GM23248 (cell line): ENCODE data around the gene NSF. TPM values are rescaled to one million over a fixed set of nuclear protein-coding genes. Genes with fewer than 3 reads are reported as not detected.

Experiments
- DNase-seq: peaks from one replicate; pipeline ENCODE4 v3.0.0-alpha.2; 2015
- H2AFZ ChIP-seq: fragments of 200-600 bp; sonication (generic); 2 replicates; pipeline ENCODE4 v1.6.1; 2016; ENCODE audit warnings: antibody characterized with exemption
- H3F3A ChIP-seq: fragments of 200-600 bp; sonication (generic); 2 replicates; pipeline ENCODE4 v1.6.1; 2016; ENCODE audit warnings: mild to moderate bottlenecking, antibody characterized with exemption, mixed run types; ENCODE audit not compliant: insufficient read depth
- H3K27ac ChIP-seq: fragments of 200-600 bp; sonication (generic); 2 replicates; pipeline ENCODE4 v1.5.1; 2016; ENCODE audit warnings: mild to moderate bottlenecking
- H3K27me3 ChIP-seq: fragments of 200-600 bp; sonication (generic); replicated peaks from 2 replicates; pipeline ENCODE4 v1.6.1; 2016; ENCODE audit warnings: mild to moderate bottlenecking; ENCODE audit not compliant: insufficient read depth
- H3K36me3 ChIP-seq: fragments of 200-600 bp; sonication (generic); 2 replicates; pipeline ENCODE4 v1.6.1; 2016; ENCODE audit warnings: low read depth, mild to moderate bottlenecking
- H3K4me1 ChIP-seq: fragments of 200-600 bp; sonication (generic); 2 replicates; pipeline ENCODE4 v1.6.1; 2016; ENCODE audit warnings: mild to moderate bottlenecking; ENCODE audit not compliant: insufficient read depth
- H3K4me2 ChIP-seq: fragments of 200-600 bp; sonication (generic); one replicate; pipeline ENCODE4 v1.6.1; 2016; ENCODE audit warnings: mild to moderate bottlenecking; ENCODE audit not compliant: unreplicated experiment
- H3K4me3 ChIP-seq: fragments of 200-600 bp; sonication (generic); 2 replicates; pipeline ENCODE4 v1.5.1; 2016; ENCODE audit warnings: mild to moderate bottlenecking
- H3K79me2 ChIP-seq: fragments of 200-600 bp; sonication (generic); 2 replicates; pipeline ENCODE4 v1.6.1; 2016; ENCODE audit warnings: mild to moderate bottlenecking; ENCODE audit not compliant: insufficient read depth
- H3K9ac ChIP-seq: fragments of 200-600 bp; sonication (generic); 2 replicates; pipeline ENCODE4 v1.6.1; 2016; ENCODE audit warnings: mild to moderate bottlenecking
- H3K9me2 ChIP-seq: fragments of 200-600 bp; sonication (generic); 2 replicates; pipeline ENCODE4 v1.6.1; 2016; ENCODE audit warnings: mixed run types, mild to moderate bottlenecking, moderate library complexity; ENCODE audit not compliant: insufficient read depth
- H3K9me3 ChIP-seq: fragments of 200-600 bp; sonication (generic); one replicate; pipeline ENCODE4 v1.6.1; 2017; ENCODE audit warnings: low read depth
- H4K20me1 ChIP-seq: fragments of 200-600 bp; sonication (generic); 2 replicates; pipeline ENCODE4 v1.6.0; 2016; ENCODE audit not compliant: insufficient read depth
- EZH2 ChIP-seq: fragments of 200-600 bp; sonication (generic); IDR thresholded peaks from 2 replicates; pipeline ENCODE4 v1.6.1; 2018; ENCODE audit warnings: antibody characterized with exemption, mild to moderate bottlenecking; ENCODE audit not compliant: insufficient read depth, poor library complexity, severe bottlenecking
- EZH2phosphoT487 ChIP-seq: fragments of 200-600 bp; sonication (generic); IDR thresholded peaks from 2 replicates; pipeline ENCODE4 v1.6.1; 2018; ENCODE audit warnings: antibody characterized with exemption, moderate library complexity, mild to moderate bottlenecking, low read depth; ENCODE audit not compliant: insufficient read depth
- WGBS, 2 experiments: methylation state at CpG; one replicate each; pipeline ENCODE4 v1.1.6; 2015 to 2017; ENCODE audit warnings: low lambda C conversion rate in 2 of 2, low coverage in 1 of 2; ENCODE audit errors: missing lambda C conversion rate in 2 of 2; 5-methylcytosine and 5-hydroxymethylcytosine counted together
- in situ Hi-C: fragments of 300-500 bp; cut with MboI; formaldehyde crosslinking; loops from 2 replicates; pipeline ENCODE4 v1.15.0; 2020
- polyA plus RNA-seq: library from polyadenylated mRNA; unstranded; fragments of >200 nt; fragmentation: Nextera tagmentation; extraction: Ambion mirVana; gene quantifications from 2 replicates; pipeline ENCODE4 v1.2.1, GENCODE V29; 2016
- total RNA-seq: library from RNA; depleted of rRNA; stranded (reverse); fragments of >200 nt; shearing (Covaris generic); gene quantifications from 2 replicates; pipeline ENCODE4 v1.2.3, GENCODE V29; 2014

The NSF gene
- total and polyA plus RNA-seq, 2 experiments from 2014 or later = 44.2 to 44.9 TPM

DNA sequence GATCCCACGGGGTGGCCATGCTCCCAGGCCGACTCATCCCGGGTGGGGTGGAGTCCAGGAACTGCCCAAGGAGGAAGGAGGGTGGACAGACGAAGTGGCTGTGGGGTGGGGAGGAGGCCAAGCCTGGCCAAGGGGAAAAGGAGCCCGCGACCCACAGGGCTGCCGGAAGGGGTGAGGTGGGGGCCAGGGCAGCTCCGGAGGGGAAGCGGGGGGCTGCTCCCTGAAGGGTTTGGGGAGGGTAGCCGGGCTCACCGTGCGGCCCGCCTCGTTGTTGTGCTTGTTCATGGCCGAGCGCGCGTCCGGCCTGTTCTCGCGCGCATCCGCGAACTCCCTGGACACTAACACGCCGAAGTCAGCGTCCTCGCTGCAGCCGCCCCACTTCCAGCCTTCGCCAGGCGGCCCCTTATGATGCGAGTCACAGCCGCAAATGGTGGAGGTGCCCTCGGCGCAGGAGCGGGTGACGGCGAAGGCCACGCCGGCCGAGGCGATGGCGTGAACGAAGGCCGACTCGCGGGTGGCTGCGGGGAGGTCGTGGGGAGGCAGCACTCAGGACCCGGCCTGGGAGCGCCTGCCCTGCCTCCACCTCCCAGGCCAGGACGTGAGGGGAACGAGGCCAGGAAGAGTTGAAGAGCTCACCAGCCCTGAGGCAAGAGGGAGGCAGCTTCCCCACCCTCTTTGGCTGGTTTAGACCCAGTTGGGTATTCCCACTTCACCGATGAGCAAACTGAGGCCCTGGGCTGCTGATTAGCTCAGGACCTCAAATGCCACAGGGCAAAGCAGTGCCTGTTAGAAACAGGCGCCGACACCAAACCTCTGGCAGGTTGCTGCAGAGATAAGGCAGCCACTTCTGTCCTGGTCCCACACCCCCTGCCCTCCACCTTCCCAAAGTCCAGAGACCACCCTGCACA is 179.3 kb downstream of the NSF start:
- H4K20me1 ChIP-seq = no peaks in the 10 kb centered on the region
- no peaks in the 10 kb centered on the region for H3K79me2 ChIP-seq
- H3K4me3 ChIP-seq = no peak overlapping the region
- H3K9me2 ChIP-seq = no peaks in the 10 kb centered on the region
- no peak overlapping the region for H3K27ac ChIP-seq
- H2AFZ ChIP-seq = no peak overlapping the region
- no peak for DNase-seq
- peaks cover 10% of the 10 kb centered on the region for H3K4me1 ChIP-seq
- WGBS, 2 experiments = 76 to 77% methylated on average over 34 to 56 of the region's 56 CpGs
- no peak overlapping the region for H3K4me2 ChIP-seq
- no peak overlapping the region; the same call in 1 of the 2 replicates for H3K9ac ChIP-seq
- H3K36me3 ChIP-seq = no peaks in the 10 kb centered on the region
- peaks cover 13% of the 10 kb centered on the region; the same call in 1 of the 2 replicates for H3F3A ChIP-seq
- in situ Hi-C loops = loop anchor here (10.0 kb wide), 1 partner anchor 55 kb away; no protein-coding TSS in a partner anchor
- no peaks in the 10 kb centered on the region for H3K27me3 ChIP-seq
- no peaks in the 10 kb centered on the region for H3K9me3 ChIP-seq
- no peak for TF ChIP-seq EZH2phosphoT487
- no peak for TF ChIP-seq EZH2

DNA sequence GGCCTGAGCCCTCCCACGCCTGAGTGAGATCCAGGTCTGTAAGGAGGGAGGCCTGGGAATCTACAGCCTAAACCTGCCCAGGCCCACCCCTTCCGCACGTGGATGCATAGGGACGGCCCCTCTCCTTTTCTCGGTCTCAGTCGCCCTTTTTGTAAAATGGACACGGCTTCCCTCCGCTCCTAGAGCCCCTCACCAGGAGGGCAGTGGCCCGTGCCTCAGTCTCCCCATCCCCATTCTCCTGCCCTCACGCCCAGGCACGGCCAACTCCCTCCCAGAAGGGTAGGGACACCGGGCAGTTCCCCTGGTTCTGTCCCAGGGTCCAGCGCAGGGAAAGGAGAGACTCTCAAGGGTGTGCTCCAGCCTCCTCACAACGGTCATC is 180.0 kb downstream of the NSF start:
- no peaks in the 10 kb centered on the region for H3K9me3 ChIP-seq
- no peaks in the 10 kb centered on the region for H3K36me3 ChIP-seq
- no peaks in the 10 kb centered on the region for H3K9me2 ChIP-seq
- H3F3A ChIP-seq = peaks cover 7% of the 10 kb centered on the region; the same call in 1 of the 2 replicates
- H3K27ac ChIP-seq = peak overlapping the region; percentile 33; the same call in 1 of the 2 replicates
- H3K4me3 ChIP-seq = peak overlapping the region; percentile 68; the same call in 1 of the 2 replicates
- H3K4me2 ChIP-seq = no peak overlapping the region
- no peak for TF ChIP-seq EZH2
- no peak for TF ChIP-seq EZH2phosphoT487
- DNase-seq = no peak
- no peaks in the 10 kb centered on the region for H3K27me3 ChIP-seq
- H4K20me1 ChIP-seq = no peaks in the 10 kb centered on the region
- WGBS, 2 experiments = 74 to 79% methylated on average over 6 to 14 of the region's 14 CpGs
- peak overlapping the region; percentile 79 for H2AFZ ChIP-seq
- in situ Hi-C loops = loop anchor here (10.0 kb wide), 1 partner anchor 54 kb away; no protein-coding TSS in a partner anchor
- no peaks in the 10 kb centered on the region for H3K79me2 ChIP-seq
- peaks cover 4% of the 10 kb centered on the region; the same call in 1 of the 2 replicates for H3K4me1 ChIP-seq
- peak overlapping the region; percentile 75 for H3K9ac ChIP-seq

DNA sequence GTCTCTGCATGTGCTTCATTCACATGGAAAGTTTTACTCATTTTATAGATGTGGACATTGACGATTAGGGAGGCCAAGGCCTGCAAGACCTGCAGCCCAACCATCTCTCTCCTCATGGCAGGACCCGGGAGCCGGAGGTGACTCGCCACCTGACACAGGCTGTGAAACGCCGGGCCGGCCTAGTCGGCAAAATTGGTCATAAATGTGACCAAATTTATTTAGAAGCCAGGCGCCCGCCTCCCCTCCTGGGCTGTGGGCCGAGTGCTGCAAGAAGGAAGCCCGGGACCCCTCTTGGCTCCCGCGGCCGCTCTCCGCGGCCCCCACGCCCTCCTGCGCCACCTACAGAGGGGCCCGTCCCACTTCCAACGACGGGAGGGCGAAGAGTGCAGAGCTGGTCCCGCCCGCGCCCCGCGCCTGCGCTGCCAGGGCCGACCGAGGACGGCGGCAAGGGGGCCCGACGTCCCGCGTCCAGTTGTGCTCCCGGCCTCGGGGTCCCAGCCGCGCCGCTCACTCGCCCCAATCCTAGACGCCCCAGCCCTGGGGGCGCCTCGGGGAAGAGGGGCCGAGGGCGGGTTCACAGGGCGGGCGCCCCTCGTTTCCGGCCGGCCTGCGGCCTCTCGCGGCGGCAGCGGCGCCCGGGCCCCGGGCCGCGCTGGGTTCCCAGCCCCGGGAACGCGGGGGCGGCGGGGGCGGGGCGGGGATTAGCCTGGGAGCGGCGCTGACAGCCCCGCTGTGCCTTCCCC is 180.5 kb downstream of the NSF start:
- Histone ChIP-seq H3K9me2 (no peaks in the 10 kb centered on the region), H3K27ac (peak overlapping the region; percentile 33), H2AFZ (peak overlapping the region; percentile 79), H4K20me1 (no peaks in the 10 kb centered on the region), H3F3A (0 out of 2 replicates have a peak, but pooled peaks cover 2% of the 10 kb centered on the region), H3K27me3 (no peaks in the 10 kb centered on the region), H3K79me2 (no peaks in the 10 kb centered on the region), H3K9me3 (no peaks in the 10 kb centered on the region), H3K4me3 (peak overlapping the region; percentile 68), H3K4me2 (peak overlapping the region; percentile 63), H3K4me1 (no peaks in the 10 kb centered on the region), H3K9ac (peak overlapping the region; percentile 75), H3K36me3 (no peaks in the 10 kb centered on the region)
- peak; percentile 83 for DNase-seq
- in situ Hi-C loops = loop anchor here (10.0 kb wide), 1 partner anchor 54 kb away; no protein-coding TSS in a partner anchor
- TF ChIP-seq EZH2phosphoT487 (no peak), EZH2 (no peak)
- WGBS, 2 experiments = 4 to 8% methylated on average over 33 to 39 of the region's 73 CpGs
